HEK293 (cell line): ENCODE measurements around the gene MEF2C.

Source experiments
- CTCF ChIA-PET: fragments of 350-600 bp; formaldehyde crosslinking; extraction: SDS; loops from one replicate; lab custom pipeline; 2021; ENCODE audit warnings: antibody characterized with exemption; lab: Yijun Ruan, JAX
- POLR2A ChIA-PET: fragments of 300-600 bp; formaldehyde crosslinking; extraction: SDS; loops from one replicate; lab custom pipeline; 2020; ENCODE audit warnings: antibody characterized with exemption, inconsistent platforms; lab: Yijun Ruan, JAX
- H3K27ac ChIP-seq: fragments of 200-500 bp; sonication (Bioruptor generic); 2 replicates; pipeline ENCODE4 v1.5.1; 2014; ENCODE audit warnings: low read depth, low read length, control low read depth, inconsistent platforms; ENCODE audit errors: extremely low read depth
- H3K36me3 ChIP-seq, 2 experiments: fragments of 200-500 bp in 1 of 2; sonication (Bioruptor generic) in 1 of 2; 1 replicate in 1 of 2; 2 replicates in 1 of 2; pipeline ENCODE4 v1.5.1; 2014 to 2017; ENCODE audit warnings: inconsistent platforms in 2 of 2, low read length in 2 of 2; ENCODE audit not compliant: control insufficient read depth in 2 of 2, insufficient read depth in 1 of 2
- H3K4me1 ChIP-seq: fragments of 200-500 bp; sonication (Bioruptor generic); 2 replicates; pipeline ENCODE4 v1.5.1; 2014; ENCODE audit warnings: mild to moderate bottlenecking, low read length, inconsistent platforms; ENCODE audit not compliant: control insufficient read depth, insufficient read depth
- H3K4me3 ChIP-seq: 2 replicates; pipeline ENCODE4 v1.5.1; 2011; ENCODE audit warnings: low read depth, mild to moderate bottlenecking, control low read depth, low read length, moderate library complexity
- H3K9me3 ChIP-seq: fragments of 200-500 bp; sonication (Bioruptor generic); 2 replicates; pipeline ENCODE4 v1.5.1; 2014; ENCODE audit warnings: low read depth, low read length, inconsistent platforms; ENCODE audit not compliant: control insufficient read depth, insufficient read depth
- GFI1B ChIP-seq: fragments of 450-650 bp; formaldehyde crosslinking; IDR thresholded peaks from 2 replicates; pipeline ENCODE4 v1.5.1; 2016; ENCODE audit warnings: missing biosample characterization, missing genetic modification characterization
- HOXA7 ChIP-seq: sonication (generic); formaldehyde crosslinking; IDR thresholded peaks from 2 replicates; pipeline ENCODE4 v1.8.1; 2022; ENCODE audit warnings: missing genetic modification reagents, borderline replicate concordance
- PRDM10 ChIP-seq: fragments of 450-650 bp; formaldehyde crosslinking; IDR thresholded peaks from 2 replicates; pipeline ENCODE4 v1.5.1; 2016; ENCODE audit warnings: missing biosample characterization, missing genetic modification characterization
- WT1 ChIP-seq: fragments of 450-650 bp; formaldehyde crosslinking; IDR thresholded peaks from 2 replicates; pipeline ENCODE4 v1.5.1; 2016; ENCODE audit warnings: missing biosample characterization, missing genetic modification characterization
- ZNF19 ChIP-seq: fragments of 450-650 bp; formaldehyde crosslinking; IDR thresholded peaks from 2 replicates; pipeline ENCODE4; 2016; ENCODE audit warnings: missing biosample characterization, missing genetic modification characterization, low read depth
- ZNF221 ChIP-seq: fragments of 450-650 bp; formaldehyde crosslinking; IDR thresholded peaks from 2 replicates; pipeline ENCODE4 v1.5.1; 2017; ENCODE audit warnings: missing biosample characterization, missing genetic modification characterization, borderline replicate concordance
- ZNF292 ChIP-seq: fragments of 450-650 bp; formaldehyde crosslinking; IDR thresholded peaks from 2 replicates; pipeline ENCODE4 v1.5.1; 2016; ENCODE audit warnings: low read depth, missing biosample characterization, missing genetic modification characterization, borderline replicate concordance
- ZNF37A ChIP-seq: fragments of 450-650 bp; IDR thresholded peaks from 2 replicates; pipeline ENCODE4 v1.5.1; 2018; ENCODE audit warnings: missing biosample characterization, missing genetic modification characterization
- ZNF514 ChIP-seq: fragments of 450-650 bp; formaldehyde crosslinking; IDR thresholded peaks from 2 replicates; pipeline ENCODE4 v1.5.1; 2016; ENCODE audit warnings: missing biosample characterization, missing genetic modification characterization
- ZNF707 ChIP-seq: fragments of 450-650 bp; formaldehyde crosslinking; IDR thresholded peaks from 2 replicates; pipeline ENCODE4 v1.5.1; 2016; ENCODE audit warnings: missing biosample characterization, missing genetic modification characterization
- ZNF837 ChIP-seq: fragments of 450-650 bp; formaldehyde crosslinking; IDR thresholded peaks from 2 replicates; pipeline ENCODE4 v1.5.1; 2016; ENCODE audit warnings: missing biosample characterization, missing genetic modification characterization
- ZNF843 ChIP-seq: fragments of 450-650 bp; formaldehyde crosslinking; IDR thresholded peaks from 2 replicates; pipeline ENCODE4 v1.5.1; 2016; ENCODE audit warnings: missing biosample characterization, missing genetic modification characterization
- ZSCAN4 ChIP-seq: fragments of 450-650 bp; formaldehyde crosslinking; IDR thresholded peaks from 2 replicates; pipeline ENCODE4 v1.5.1; 2017; ENCODE audit warnings: missing biosample characterization, missing genetic modification characterization
- TF ChIP-seq, protein P1 (sequence below): fragments of 450-650 bp; formaldehyde crosslinking; IDR thresholded peaks from 2 replicates; pipeline ENCODE4 v1.5.1; 2016; ENCODE audit warnings: missing biosample characterization, missing genetic modification characterization

Gene MEF2C

DNA sequence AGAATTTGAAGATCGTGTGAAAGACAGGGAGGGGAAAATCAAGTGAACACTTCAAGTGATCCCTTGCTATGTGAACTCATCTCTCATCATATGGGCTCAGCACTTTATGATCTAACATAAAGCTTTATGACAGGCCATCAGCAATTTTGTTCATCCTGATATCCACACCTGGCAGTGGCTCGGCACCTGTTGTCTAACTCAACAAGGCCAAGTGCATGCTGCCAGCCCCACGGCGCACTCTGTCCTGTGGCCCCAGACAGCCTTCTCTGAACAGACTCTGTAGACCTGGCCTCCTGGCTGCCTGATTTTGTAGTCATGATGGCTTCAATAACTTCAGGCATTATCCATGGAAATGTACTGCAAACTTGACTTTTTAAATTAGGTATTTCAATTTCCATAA, 106.3 kb downstream of the MEF2C start (continued):
- TF ChIP-seq ZNF837 (tag by site-specific recombination) (no peak), ZNF19 (no peak), GFI1B (no peak)
- TF ChIP-seq, all 188 proteins: peak for 0

- Histone ChIP-seq H3K36me3 (no peaks in the 10 kb centered on the region), H3K4me3 (no peak overlapping the region), H3K9me3 (no peaks in the 10 kb centered on the region), H3K4me1 (no peaks in the 10 kb centered on the region), H3K27ac (no peak overlapping the region)
- ChIA-PET POLR2A (no interaction called here), CTCF (interaction anchor here (1.0 kb wide), 1 partner anchor 43 kb away, joined by 3 read pairs; no protein-coding TSS in a partner anchor)
- TF ChIP-seq, protein P1, sequence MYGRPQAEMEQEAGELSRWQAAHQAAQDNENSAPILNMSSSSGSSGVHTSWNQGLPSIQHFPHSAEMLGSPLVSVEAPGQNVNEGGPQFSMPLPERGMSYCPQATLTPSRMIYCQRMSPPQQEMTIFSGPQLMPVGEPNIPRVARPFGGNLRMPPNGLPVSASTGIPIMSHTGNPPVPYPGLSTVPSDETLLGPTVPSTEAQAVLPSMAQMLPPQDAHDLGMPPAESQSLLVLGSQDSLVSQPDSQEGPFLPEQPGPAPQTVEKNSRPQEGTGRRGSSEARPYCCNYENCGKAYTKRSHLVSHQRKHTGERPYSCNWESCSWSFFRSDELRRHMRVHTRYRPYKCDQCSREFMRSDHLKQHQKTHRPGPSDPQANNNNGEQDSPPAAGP (tag by site-specific recombination), result no peak
- TF ChIP-seq HOXA7 (CRISPR knock-in tag) (no peak), GFI1B (no peak)
- TF ChIP-seq, all 188 proteins: peak for 0
Observed at GRCh38 chr5:88772831-88773230, 110.2 kb downstream of the MEF2C start.

DNA sequence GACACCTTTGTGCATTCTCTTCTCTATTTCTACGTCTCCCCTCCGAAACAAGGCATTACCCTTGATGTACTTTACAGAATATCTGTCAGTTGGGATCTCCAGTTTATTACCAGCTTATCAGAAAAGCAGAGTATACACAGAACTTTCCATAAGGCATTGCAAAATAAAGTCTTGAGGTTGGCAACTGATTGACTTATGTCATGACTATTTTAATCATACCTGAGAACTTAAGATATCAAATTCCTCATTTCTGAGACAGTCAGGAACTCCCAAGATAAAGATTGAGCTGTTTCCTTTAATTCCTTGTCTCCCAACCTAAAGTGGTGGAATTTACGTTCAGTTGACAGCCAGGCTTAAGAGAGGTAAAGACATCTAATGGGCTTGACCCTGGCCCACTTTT, 110.9 kb downstream of the MEF2C start:
- H3K4me3 ChIP-seq, result no peak overlapping the region
- H3K4me1 ChIP-seq, result no peaks in the 10 kb centered on the region
- CTCF ChIA-PET, result no interaction called here
- POLR2A ChIA-PET, result no interaction called here
- TF ChIP-seq PRDM10 (no peak), ZNF514 (tag by site-specific recombination) (no peak), WT1 (tag by site-specific recombination) (no peak), ZNF37A (no peak), ZNF707 (tag by site-specific recombination) (no peak), ZNF292 (tag by site-specific recombination) (no peak), ZSCAN4 (no peak), ZNF221 (tag by site-specific recombination) (no peak), ZNF843 (no peak)
- no peaks in the 10 kb centered on the region for H3K36me3 ChIP-seq
- H3K27ac ChIP-seq, result no peak overlapping the region
- H3K9me3 ChIP-seq, result no peaks in the 10 kb centered on the region
